ENCODE measurements around the gene CYBB.

GRCh38 chrX:37860721-37861120 is 80.9 kb downstream of the CYBB start:
- TF ChIP-seq POLR2A (IDR thresholded peaks at IDR 0.05) = no peak
- TF ChIP-seq EP300 (IDR thresholded peaks at IDR 0.05) = no peak
- TF ChIP-seq, protein P1, sequence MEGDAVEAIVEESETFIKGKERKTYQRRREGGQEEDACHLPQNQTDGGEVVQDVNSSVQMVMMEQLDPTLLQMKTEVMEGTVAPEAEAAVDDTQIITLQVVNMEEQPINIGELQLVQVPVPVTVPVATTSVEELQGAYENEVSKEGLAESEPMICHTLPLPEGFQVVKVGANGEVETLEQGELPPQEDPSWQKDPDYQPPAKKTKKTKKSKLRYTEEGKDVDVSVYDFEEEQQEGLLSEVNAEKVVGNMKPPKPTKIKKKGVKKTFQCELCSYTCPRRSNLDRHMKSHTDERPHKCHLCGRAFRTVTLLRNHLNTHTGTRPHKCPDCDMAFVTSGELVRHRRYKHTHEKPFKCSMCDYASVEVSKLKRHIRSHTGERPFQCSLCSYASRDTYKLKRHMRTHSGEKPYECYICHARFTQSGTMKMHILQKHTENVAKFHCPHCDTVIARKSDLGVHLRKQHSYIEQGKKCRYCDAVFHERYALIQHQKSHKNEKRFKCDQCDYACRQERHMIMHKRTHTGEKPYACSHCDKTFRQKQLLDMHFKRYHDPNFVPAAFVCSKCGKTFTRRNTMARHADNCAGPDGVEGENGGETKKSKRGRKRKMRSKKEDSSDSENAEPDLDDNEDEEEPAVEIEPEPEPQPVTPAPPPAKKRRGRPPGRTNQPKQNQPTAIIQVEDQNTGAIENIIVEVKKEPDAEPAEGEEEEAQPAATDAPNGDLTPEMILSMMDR (IDR thresholded peaks at IDR 0.05) = no peak
